WTC11 (cell line): ENCODE results near the gene RPRD1A.

Experiments
- CBFB ChIP-seq: sonication (generic); formaldehyde crosslinking; IDR thresholded peaks from 2 replicates; pipeline ENCODE4 v1.8.1; 2022; ENCODE audit warnings: mild to moderate bottlenecking, low read depth, missing genetic modification reagents
- ESRRA ChIP-seq: sonication (generic); formaldehyde crosslinking; IDR thresholded peaks from 2 replicates; pipeline ENCODE4 v1.8.1; 2022; ENCODE audit warnings: mild to moderate bottlenecking, missing genetic modification reagents, borderline replicate concordance
- HMGXB4 ChIP-seq: sonication (generic); formaldehyde crosslinking; IDR thresholded peaks from 2 replicates; pipeline ENCODE4 v1.8.1; 2023; ENCODE audit warnings: mild to moderate bottlenecking, moderate library complexity, missing genetic modification reagents
- TCF7 ChIP-seq: sonication (generic); formaldehyde crosslinking; IDR thresholded peaks from 2 replicates; pipeline ENCODE4 v1.8.0; 2022; ENCODE audit warnings: mild to moderate bottlenecking, low read depth, missing genetic modification reagents, moderate library complexity
- TF ChIP-seq, protein P1 (sequence below): fragments of 200-600 bp; IDR thresholded peaks from 2 replicates; pipeline ENCODE4 v1.8.0; 2022; ENCODE audit warnings: antibody characterized with exemption
- TF ChIP-seq, protein P2 (sequence below): sonication (generic); formaldehyde crosslinking; IDR thresholded peaks from 2 replicates; pipeline ENCODE4 v1.8.0; 2022; ENCODE audit warnings: mild to moderate bottlenecking, missing genetic modification reagents
- TF ChIP-seq, protein P3 (sequence below): fragments of 250-450 bp; sonication (Bioruptor Pico); IDR thresholded peaks from 2 replicates; pipeline ENCODE4 v1.9.0; 2021; ENCODE audit warnings: mild to moderate bottlenecking

- no peak for TF ChIP-seq HMGXB4 (CRISPR knock-in tag)
- TF ChIP-seq, protein P1, sequence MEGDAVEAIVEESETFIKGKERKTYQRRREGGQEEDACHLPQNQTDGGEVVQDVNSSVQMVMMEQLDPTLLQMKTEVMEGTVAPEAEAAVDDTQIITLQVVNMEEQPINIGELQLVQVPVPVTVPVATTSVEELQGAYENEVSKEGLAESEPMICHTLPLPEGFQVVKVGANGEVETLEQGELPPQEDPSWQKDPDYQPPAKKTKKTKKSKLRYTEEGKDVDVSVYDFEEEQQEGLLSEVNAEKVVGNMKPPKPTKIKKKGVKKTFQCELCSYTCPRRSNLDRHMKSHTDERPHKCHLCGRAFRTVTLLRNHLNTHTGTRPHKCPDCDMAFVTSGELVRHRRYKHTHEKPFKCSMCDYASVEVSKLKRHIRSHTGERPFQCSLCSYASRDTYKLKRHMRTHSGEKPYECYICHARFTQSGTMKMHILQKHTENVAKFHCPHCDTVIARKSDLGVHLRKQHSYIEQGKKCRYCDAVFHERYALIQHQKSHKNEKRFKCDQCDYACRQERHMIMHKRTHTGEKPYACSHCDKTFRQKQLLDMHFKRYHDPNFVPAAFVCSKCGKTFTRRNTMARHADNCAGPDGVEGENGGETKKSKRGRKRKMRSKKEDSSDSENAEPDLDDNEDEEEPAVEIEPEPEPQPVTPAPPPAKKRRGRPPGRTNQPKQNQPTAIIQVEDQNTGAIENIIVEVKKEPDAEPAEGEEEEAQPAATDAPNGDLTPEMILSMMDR = no peak
- TF ChIP-seq ESRRA (CRISPR knock-in tag) = no peak
- TF ChIP-seq, protein P2, sequence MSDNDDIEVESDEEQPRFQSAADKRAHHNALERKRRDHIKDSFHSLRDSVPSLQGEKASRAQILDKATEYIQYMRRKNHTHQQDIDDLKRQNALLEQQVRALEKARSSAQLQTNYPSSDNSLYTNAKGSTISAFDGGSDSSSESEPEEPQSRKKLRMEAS = no peak
- no peak for TF ChIP-seq TCF7
- TF ChIP-seq CBFB (CRISPR knock-in tag) = no peak
- TF ChIP-seq, protein P3, sequence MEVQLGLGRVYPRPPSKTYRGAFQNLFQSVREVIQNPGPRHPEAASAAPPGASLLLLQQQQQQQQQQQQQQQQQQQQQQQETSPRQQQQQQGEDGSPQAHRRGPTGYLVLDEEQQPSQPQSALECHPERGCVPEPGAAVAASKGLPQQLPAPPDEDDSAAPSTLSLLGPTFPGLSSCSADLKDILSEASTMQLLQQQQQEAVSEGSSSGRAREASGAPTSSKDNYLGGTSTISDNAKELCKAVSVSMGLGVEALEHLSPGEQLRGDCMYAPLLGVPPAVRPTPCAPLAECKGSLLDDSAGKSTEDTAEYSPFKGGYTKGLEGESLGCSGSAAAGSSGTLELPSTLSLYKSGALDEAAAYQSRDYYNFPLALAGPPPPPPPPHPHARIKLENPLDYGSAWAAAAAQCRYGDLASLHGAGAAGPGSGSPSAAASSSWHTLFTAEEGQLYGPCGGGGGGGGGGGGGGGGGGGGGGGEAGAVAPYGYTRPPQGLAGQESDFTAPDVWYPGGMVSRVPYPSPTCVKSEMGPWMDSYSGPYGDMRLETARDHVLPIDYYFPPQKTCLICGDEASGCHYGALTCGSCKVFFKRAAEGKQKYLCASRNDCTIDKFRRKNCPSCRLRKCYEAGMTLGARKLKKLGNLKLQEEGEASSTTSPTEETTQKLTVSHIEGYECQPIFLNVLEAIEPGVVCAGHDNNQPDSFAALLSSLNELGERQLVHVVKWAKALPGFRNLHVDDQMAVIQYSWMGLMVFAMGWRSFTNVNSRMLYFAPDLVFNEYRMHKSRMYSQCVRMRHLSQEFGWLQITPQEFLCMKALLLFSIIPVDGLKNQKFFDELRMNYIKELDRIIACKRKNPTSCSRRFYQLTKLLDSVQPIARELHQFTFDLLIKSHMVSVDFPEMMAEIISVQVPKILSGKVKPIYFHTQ (CRISPR knock-in tag) = no peak
Observed at GRCh38 chr18:36074435-36074834, 7.1 kb upstream of the RPRD1A start.
